Hepatocyte (in vitro differentiated cells): ENCODE results near the gene TMEM39A. TPM values are rescaled to one million over a fixed set of nuclear protein-coding genes. Genes with fewer than 3 reads are reported as not detected.

ENCODE experiments used
- DNase-seq: peaks from one replicate; pipeline ENCODE4 v3.0.0-alpha.2; 2016; ENCODE audit warnings: low spot score
- H2AFZ ChIP-seq: fragments of 200-600 bp; sonication (generic); 2 replicates; pipeline ENCODE4 v1.6.0; 2016; ENCODE audit warnings: antibody characterized with exemption, mild to moderate bottlenecking
- H3K27ac ChIP-seq: fragments of 200-600 bp; sonication (generic); 2 replicates; pipeline ENCODE4 v1.5.1; 2016; ENCODE audit warnings: mild to moderate bottlenecking
- H3K27me3 ChIP-seq: fragments of 200-600 bp; sonication (generic); 2 replicates; pipeline ENCODE4 v1.6.1; 2016
- H3K36me3 ChIP-seq: fragments of 200-600 bp; sonication (generic); replicated peaks from 2 replicates; pipeline ENCODE4 v1.5.1; 2016; ENCODE audit warnings: low read depth; ENCODE audit not compliant: insufficient read depth
- H3K4me1 ChIP-seq: fragments of 200-600 bp; sonication (generic); 2 replicates; pipeline ENCODE4 v1.5.1; 2016; ENCODE audit warnings: mild to moderate bottlenecking, moderate library complexity; ENCODE audit not compliant: insufficient read depth
- H3K4me2 ChIP-seq: fragments of 200-600 bp; sonication (generic); 2 replicates; pipeline ENCODE4 v1.6.0; 2016
- H3K4me3 ChIP-seq: fragments of 200-600 bp; sonication (generic); 2 replicates; pipeline ENCODE4 v1.5.1; 2016; ENCODE audit warnings: mild to moderate bottlenecking
- H3K79me2 ChIP-seq: fragments of 200-600 bp; sonication (generic); 2 replicates; pipeline ENCODE4 v1.6.0; 2017; ENCODE audit warnings: mild to moderate bottlenecking
- H3K9me2 ChIP-seq: fragments of 200-600 bp; sonication (generic); replicated peaks from 2 replicates; pipeline ENCODE4 v1.6.0; 2017; ENCODE audit warnings: mild to moderate bottlenecking; ENCODE audit not compliant: insufficient read depth
- H3K9me3 ChIP-seq: fragments of 200-600 bp; sonication (generic); 2 replicates; pipeline ENCODE4 v1.5.1; 2016; ENCODE audit warnings: low read depth, mild to moderate bottlenecking
- H4K20me1 ChIP-seq: fragments of 200-600 bp; sonication (generic); 2 replicates; pipeline ENCODE4 v1.6.0; 2016; ENCODE audit warnings: mild to moderate bottlenecking; ENCODE audit not compliant: insufficient read depth, poor library complexity, severe bottlenecking
- EZH2 ChIP-seq: fragments of 200-600 bp; sonication (generic); IDR thresholded peaks from 2 replicates; pipeline ENCODE4 v1.6.1; 2016; ENCODE audit warnings: antibody characterized with exemption, mild to moderate bottlenecking, borderline replicate concordance
- EZH2phosphoT487 ChIP-seq: fragments of 200-600 bp; sonication (generic); IDR thresholded peaks from one replicate; pipeline ENCODE4 v1.6.1; 2018; ENCODE audit warnings: antibody characterized with exemption, mild to moderate bottlenecking, low read depth, moderate library complexity; ENCODE audit not compliant: unreplicated experiment, severe bottlenecking
- WGBS: methylation state at CpG from one replicate; pipeline ENCODE4 v1.1.6; 2016; ENCODE audit warnings: low lambda C conversion rate; ENCODE audit errors: missing lambda C conversion rate; 5-methylcytosine and 5-hydroxymethylcytosine counted together
- polyA plus RNA-seq: library from polyadenylated mRNA; unstranded; fragments of >200 nt; fragmentation: Nextera tagmentation; extraction: Ambion mirVana; gene quantifications from 2 replicates; pipeline ENCODE4 v1.2.1, GENCODE V29; 2016
- total RNA-seq: library from RNA; depleted of rRNA; stranded (reverse); fragments of >200 nt; gene quantifications from 2 replicates; pipeline ENCODE4 v1.2.3, GENCODE V29; 2014
- TF ChIP-seq, protein P1 (sequence below): fragments of 200-600 bp; sonication (generic); IDR thresholded peaks from 2 replicates; pipeline ENCODE4 v1.5.1; 2016; ENCODE audit warnings: antibody characterized with exemption, mild to moderate bottlenecking; ENCODE audit not compliant: poor library complexity

TMEM39A gene
- total and polyA plus RNA-seq, 2 experiments from 2014 or later = 46.2 to 77.0 TPM

DNA sequence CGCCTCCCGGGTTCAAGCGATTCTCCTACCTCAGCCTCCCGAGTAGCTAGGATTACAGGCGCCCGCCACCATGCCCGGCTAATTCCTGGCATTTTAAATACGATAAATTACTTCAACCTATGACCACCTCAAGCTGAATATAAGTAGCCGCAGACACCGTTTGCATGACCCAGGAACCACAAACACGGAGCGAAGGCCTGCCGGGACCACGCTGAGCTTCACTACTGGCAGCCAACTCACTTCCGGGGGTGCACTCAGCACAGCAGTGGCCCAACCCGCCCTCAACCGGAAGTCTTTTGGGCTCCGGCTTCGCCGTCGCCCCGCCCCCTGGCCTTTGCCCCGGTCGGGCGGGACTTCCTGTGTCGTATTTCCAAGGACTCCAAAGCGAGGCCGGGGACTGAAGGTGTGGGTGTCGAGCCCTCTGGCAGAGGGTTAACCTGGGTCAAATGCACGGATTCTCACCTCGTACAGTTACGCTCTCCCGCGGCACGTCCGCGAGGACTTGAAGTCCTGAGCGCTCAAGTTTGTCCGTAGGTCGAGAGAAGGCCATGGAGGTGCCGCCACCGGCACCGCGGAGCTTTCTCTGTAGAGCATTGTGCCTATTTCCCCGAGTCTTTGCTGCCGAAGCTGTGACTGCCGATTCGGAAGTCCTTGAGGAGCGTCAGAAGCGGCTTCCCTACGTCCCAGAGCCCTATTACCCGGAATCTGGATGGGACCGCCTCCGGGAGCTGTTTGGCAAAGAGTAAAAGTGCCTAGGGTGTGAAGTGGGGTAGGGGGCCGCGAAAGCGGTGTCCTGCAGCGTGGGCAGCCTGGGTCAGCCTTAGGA, 35.0 kb upstream of the TMEM39A start, which contains the start of gene TIMMDC1:
TSS of gene TIMMDC1 (plus strand) at position 362 of the 826 bp plus-strand sequence. CDS start at position 549, 187 bp downstream.
- Histone ChIP-seq H2AFZ (peak within 1 kb of the TSS; percentile 94), H3K79me2 (peaks cover 38% of the 10 kb centered on the region), H3K4me3 (peak within 1 kb of the TSS; percentile 68), H3K4me1 (peaks cover 24% of the 10 kb centered on the region), H3K4me2 (peak within 1 kb of the TSS; percentile 90), H3K9me2 (no peaks in the 10 kb centered on the region), H3K27me3 (no peaks in the 10 kb centered on the region), H3K9me3 (no peaks in the 10 kb centered on the region), H4K20me1 (no peaks in the 10 kb centered on the region), H3K36me3 (no peaks in the 10 kb centered on the region), H3K27ac (peak within 1 kb of the TSS; percentile 98)
- DNase-seq = peak; percentile 98
- TF ChIP-seq, protein P1, sequence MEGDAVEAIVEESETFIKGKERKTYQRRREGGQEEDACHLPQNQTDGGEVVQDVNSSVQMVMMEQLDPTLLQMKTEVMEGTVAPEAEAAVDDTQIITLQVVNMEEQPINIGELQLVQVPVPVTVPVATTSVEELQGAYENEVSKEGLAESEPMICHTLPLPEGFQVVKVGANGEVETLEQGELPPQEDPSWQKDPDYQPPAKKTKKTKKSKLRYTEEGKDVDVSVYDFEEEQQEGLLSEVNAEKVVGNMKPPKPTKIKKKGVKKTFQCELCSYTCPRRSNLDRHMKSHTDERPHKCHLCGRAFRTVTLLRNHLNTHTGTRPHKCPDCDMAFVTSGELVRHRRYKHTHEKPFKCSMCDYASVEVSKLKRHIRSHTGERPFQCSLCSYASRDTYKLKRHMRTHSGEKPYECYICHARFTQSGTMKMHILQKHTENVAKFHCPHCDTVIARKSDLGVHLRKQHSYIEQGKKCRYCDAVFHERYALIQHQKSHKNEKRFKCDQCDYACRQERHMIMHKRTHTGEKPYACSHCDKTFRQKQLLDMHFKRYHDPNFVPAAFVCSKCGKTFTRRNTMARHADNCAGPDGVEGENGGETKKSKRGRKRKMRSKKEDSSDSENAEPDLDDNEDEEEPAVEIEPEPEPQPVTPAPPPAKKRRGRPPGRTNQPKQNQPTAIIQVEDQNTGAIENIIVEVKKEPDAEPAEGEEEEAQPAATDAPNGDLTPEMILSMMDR = no peak
- no peak for TF ChIP-seq EZH2phosphoT487
- WGBS = under 1% methylated on average over 58 of the region's 58 CpGs

DNA sequence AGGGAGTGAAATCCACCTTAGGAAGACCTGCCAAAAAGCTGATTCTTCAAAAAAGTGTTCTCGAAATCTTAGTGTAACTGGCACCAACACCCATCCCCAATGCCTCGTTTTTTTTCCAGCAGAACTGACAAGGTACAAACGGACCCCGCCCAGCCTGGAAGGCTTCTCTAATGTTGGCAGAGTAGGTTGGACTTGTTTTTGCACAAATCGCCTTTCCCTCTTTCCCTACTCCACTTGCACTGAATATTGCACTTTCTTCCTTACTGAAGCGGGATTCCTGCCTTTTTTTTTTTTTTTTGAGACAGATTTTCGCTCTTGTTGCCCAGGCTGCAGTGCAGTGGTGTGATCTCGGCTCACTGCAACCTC, 34.4 kb upstream of the TMEM39A start:
- H3K4me3 ChIP-seq = peak overlapping the region; percentile 12
- no peaks in the 10 kb centered on the region for H3K9me3 ChIP-seq
- H3K4me1 ChIP-seq = peaks cover 24% of the 10 kb centered on the region
- H2AFZ ChIP-seq = peak overlapping the region; percentile 83
- H3K79me2 ChIP-seq = peaks cover 33% of the 10 kb centered on the region
- DNase-seq = peak; percentile 50
- TF ChIP-seq, protein P1 = no peak
- TF ChIP-seq EZH2phosphoT487 (no peak), EZH2 (no peak)
- H3K9me2 ChIP-seq = no peaks in the 10 kb centered on the region
- peak overlapping the region; percentile 90 for H3K4me2 ChIP-seq
- H4K20me1 ChIP-seq = no peaks in the 10 kb centered on the region
- H3K27ac ChIP-seq = peak overlapping the region; percentile 86
- no peaks in the 10 kb centered on the region for H3K36me3 ChIP-seq
- WGBS = 4% methylated on average over 8 of the region's 8 CpGs
- H3K27me3 ChIP-seq = no peaks in the 10 kb centered on the region

DNA sequence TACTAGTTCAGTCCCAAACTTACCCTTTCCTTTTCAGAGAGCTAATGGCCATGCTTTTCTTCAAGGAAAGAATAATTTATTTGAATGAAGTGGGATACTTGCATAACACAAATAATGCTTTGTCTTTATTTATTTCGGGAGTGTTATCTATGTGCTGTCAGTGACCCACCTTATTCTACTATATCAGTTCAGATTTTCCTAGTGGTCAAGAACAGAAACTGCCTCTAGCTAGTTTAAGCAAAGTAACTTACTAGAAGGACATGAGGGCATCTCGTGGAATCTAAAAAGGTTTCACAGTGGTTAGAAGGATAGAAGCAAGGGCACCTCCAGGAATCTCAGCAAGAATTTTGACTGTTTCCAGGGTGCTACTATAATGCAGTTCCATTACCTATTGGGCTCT, 31.2 kb upstream of the TMEM39A start:
- DNase-seq = no peak
- Histone ChIP-seq H3K4me1 (peaks cover 13% of the 10 kb centered on the region), H2AFZ (no peak overlapping the region), H3K4me2 (no peak overlapping the region), H3K36me3 (no peaks in the 10 kb centered on the region), H3K9me2 (no peaks in the 10 kb centered on the region), H3K27ac (no peak overlapping the region), H3K27me3 (no peaks in the 10 kb centered on the region), H3K9me3 (no peaks in the 10 kb centered on the region), H4K20me1 (no peaks in the 10 kb centered on the region), H3K4me3 (no peak overlapping the region), H3K79me2 (peaks cover 9% of the 10 kb centered on the region)
- WGBS = 77% methylated on average over 2 of the region's 2 CpGs
- TF ChIP-seq EZH2 = no peak
- TF ChIP-seq EZH2phosphoT487 = no peak
- TF ChIP-seq, protein P1 = no peak
